Small intestine (tissue), 7 donors: Measurements from ENCODE around the gene MCF2L2. TPM values are rescaled to one million over a fixed set of nuclear protein-coding genes. Genes with fewer than 3 reads are reported as not detected.
A peak's percentile ranks its signal among the peaks of the same experiment; 100 is the strongest.
"Not testable (repeated sequence)": the region's sequence is repeated elsewhere in the genome, so short reads cannot be mapped to it uniquely, and the experiment has no call there.

Source experiments
- DNase-seq, 2 donors: peaks; one replicate each; pipeline versions ENCODE4 v3.0.0 to v3.0.0-alpha.2; 2013
- FAIRE-seq: peaks from 2 replicates; lab custom pipeline; 2012; peaks lifted over from hg19 to GRCh38; lab: Jason Lieb, UNC
- H3K27ac ChIP-seq, 3 donors: one replicate each; pipeline ENCODE4 v1.5.1; 2013; ENCODE audit warnings: low read length in 2 of 3, mild to moderate bottlenecking in 2 of 3, control low read depth in 1 of 3, inconsistent platforms in 1 of 3, low read depth in 1 of 3, moderate library complexity in 1 of 3
- H3K27me3 ChIP-seq, 3 donors: one replicate each; pipeline ENCODE4 v1.6.1; 2013; ENCODE audit warnings: low read length in 3 of 3, inconsistent platforms in 1 of 3; ENCODE audit not compliant: control insufficient read depth in 3 of 3, insufficient read depth in 3 of 3
- H3K36me3 ChIP-seq, 3 donors: one replicate each; pipeline ENCODE4 v1.6.1; 2013; ENCODE audit warnings: low read length in 3 of 3, inconsistent platforms in 1 of 3, low read depth in 1 of 3, mild to moderate bottlenecking in 1 of 3, moderate library complexity in 1 of 3; ENCODE audit not compliant: control insufficient read depth in 3 of 3, insufficient read depth in 2 of 3
- H3K4me1 ChIP-seq, 3 donors: one replicate each; pipeline ENCODE4 v1.6.1; 2013; ENCODE audit warnings: low read length in 2 of 3, inconsistent platforms in 1 of 3, low read depth in 1 of 3, mild to moderate bottlenecking in 1 of 3, moderate library complexity in 1 of 3; ENCODE audit not compliant: control insufficient read depth in 3 of 3, insufficient read depth in 2 of 3
- H3K4me3 ChIP-seq, 3 donors: one replicate each; pipeline ENCODE4 v1.5.1; 2013; ENCODE audit warnings: low read length in 3 of 3, control low read depth in 1 of 3, inconsistent platforms in 1 of 3, low read depth in 1 of 3, mild to moderate bottlenecking in 1 of 3, moderate library complexity in 1 of 3
- H3K9me3 ChIP-seq, 2 donors: one replicate each; pipeline ENCODE4 v1.6.1; 2013; ENCODE audit warnings: low read depth in 1 of 2, low read length in 1 of 2; ENCODE audit not compliant: control insufficient read depth in 2 of 2, insufficient read depth in 1 of 2
- WGBS, 3 donors: extraction: QIAGEN DNeasy Blood & Tissue Kit; methylation state at CpG; one replicate each; pipeline ENCODE4 v1.1.7; 2013; 5-methylcytosine and 5-hydroxymethylcytosine counted together
- polyA plus RNA-seq, 4 donors: library from polyadenylated mRNA; stranded (reverse) in 3 of 4; unstranded in 1 of 4; fragments of 200-250 nt in 3 of 4; fragments of 120-200 nt in 1 of 4; gene quantifications; one replicate each; pipeline versions ENCODE4 v1.2.1 to v1.2.3, GENCODE V29; 2013
- donor health status: healthy with polysubstance abuse.
- donor health status: control.
- donor health status: control.
- donor health status: Bipolar disorder and iron deficiency.
- donor health status: healthy.

Gene MCF2L2
- polyA plus RNA-seq, 4 donors: 1.1 to 1.3 (median 1.2) TPM; not detected in 1

DNA sequence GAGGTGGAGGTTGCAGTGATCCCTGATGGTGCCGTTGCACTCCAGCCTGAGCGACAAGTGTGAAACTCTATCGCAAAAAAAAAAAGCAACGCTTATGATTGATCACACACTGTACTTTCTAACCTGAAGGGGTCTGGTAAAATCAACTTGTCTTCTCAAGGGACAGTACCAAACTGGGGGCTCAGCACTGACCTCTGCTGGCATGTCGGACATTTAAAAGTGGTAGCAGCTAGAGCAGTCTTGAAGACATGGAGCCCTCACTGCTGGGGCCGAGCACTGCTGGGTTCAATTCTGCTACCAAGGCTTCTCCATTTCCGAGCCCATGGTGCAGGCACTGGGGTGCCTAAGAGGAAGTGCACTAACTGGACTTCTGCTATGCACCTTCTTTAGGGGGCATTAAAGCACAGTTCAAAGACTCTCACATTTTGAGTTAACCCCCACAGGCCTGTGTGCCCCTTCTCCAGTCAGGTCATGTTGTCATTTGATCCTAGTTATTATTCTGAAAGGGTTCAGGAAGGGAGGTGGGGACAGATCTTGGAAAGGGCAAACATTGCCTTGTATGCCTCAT, 239.4 kb downstream of the MCF2L2 start:
- Histone ChIP-seq H3K27ac (no peak overlapping the region), H3K36me3 (no peaks in the 10 kb centered on the region), H3K4me3 (no peak overlapping the region), H3K9me3 (no peaks in the 10 kb centered on the region), H3K27me3 (no peaks in the 10 kb centered on the region), H3K4me1 (peaks cover 0 to 12% (median 3%) of the 10 kb centered on the region in 3 donors)
- WGBS, 3 donors: 83 to 92% (median 83%) methylated on average over 7 of the region's 7 CpGs
- DNase-seq (peak in 1 of 2 donors; percentile 42), FAIRE-seq (no peak)

DNA sequence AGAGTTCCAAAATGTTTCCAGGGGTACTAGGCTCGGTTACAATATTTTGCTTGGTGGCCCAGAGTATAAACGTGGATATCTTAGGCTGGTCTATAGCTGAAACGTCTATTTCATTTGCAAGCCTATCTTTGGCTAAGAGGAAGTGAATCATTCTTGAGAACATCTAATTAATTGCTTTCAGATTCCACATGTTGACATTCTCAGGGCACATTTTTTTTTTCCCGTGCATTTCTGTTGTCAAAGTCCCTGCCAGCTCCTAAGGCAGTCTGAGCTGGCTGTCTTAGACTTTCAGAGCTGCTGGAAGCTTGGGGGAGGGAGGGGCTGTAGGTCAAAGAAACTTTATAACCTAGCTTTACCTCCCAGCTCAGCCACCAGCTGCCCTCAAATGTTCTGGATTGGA, 242.7 kb downstream of the MCF2L2 start:
- no peak overlapping the region for H3K4me3 ChIP-seq
- 13 to 26% (median 22%) methylated on average over 4 of the region's 4 CpGs for WGBS, 3 donors
- H3K27me3 ChIP-seq: peaks cover 0 to 9% (median 0%) of the 10 kb centered on the region in 3 donors
- FAIRE-seq: no peak
- H3K4me1 ChIP-seq: peaks cover 0 to 7% (median 3%) of the 10 kb centered on the region in 3 donors
- H3K27ac ChIP-seq: peak overlapping the region; percentile 27 to 56 (median 47)
- H3K9me3 ChIP-seq: no peaks in the 10 kb centered on the region
- no peaks in the 10 kb centered on the region for H3K36me3 ChIP-seq
- DNase-seq: peak; percentile 65 to 89

- Histone ChIP-seq H3K27ac (no peak overlapping the region), H3K9me3 (no peaks in the 10 kb centered on the region), H3K36me3 (no peaks in the 10 kb centered on the region), H3K27me3 (peaks cover 0 to 34% (median 0%) of the 10 kb centered on the region in 3 donors), H3K4me3 (no peak overlapping the region), H3K4me1 (peaks cover 0 to 20% (median 6%) of the 10 kb centered on the region in 3 donors)
- no peak for FAIRE-seq
- WGBS, 3 donors: 79 to 86% (median 81%) methylated on average over 5 of the region's 5 CpGs
- no peak for DNase-seq
These were observed 245.4 kb downstream of the MCF2L2 start for GRCh38 chr3:183182732-183183610.

DNA sequence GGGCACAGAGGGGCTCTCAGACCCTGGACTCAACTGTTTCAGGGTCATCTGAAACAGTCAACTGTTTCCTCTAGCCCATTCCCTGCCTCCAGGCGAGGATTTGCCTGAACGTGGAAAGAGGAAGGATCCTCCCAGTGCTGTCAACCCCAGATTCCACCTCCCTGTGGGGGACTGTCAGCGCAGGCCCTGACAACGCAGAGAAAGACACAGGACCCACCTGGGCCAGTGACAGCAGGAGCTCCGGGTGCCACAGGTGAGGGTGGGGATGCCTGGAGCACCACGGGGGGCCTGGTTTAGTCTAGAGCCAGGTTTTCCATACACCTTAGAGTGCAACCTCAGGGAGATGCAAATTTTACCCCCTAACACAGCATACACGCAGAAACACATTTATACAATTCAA, 246.3 kb downstream of the MCF2L2 start:
- Histone ChIP-seq H3K4me3 (no peak overlapping the region), H3K36me3 (no peaks in the 10 kb centered on the region), H3K9me3 (no peaks in the 10 kb centered on the region), H3K4me1 (peaks cover 0 to 20% (median 6%) of the 10 kb centered on the region in 3 donors), H3K27me3 (peaks cover 0 to 37% (median 0%) of the 10 kb centered on the region in 3 donors), H3K27ac (no peak overlapping the region)
- no peak for FAIRE-seq
- DNase-seq: no peak
- WGBS, 3 donors: 80 to 86% (median 82%) methylated on average over 7 of the region's 7 CpGs

- Histone ChIP-seq H3K27ac (no peak overlapping the region), H3K27me3 (peaks cover 0 to 39% (median 2%) of the 10 kb centered on the region in 3 donors)
- no peak for FAIRE-seq
These were observed 246.8 kb downstream of the MCF2L2 start for GRCh38 chr3:183181606-183182005.

GRCh38 chr3:183180784-183181295, 247.6 kb downstream of the MCF2L2 start:
- WGBS, 3 donors: 79 to 88% (median 82%) methylated on average over 10 to 11 of the region's 11 CpGs
- Histone ChIP-seq H3K27ac (no peak overlapping the region), H3K4me1 (peaks cover 0 to 20% (median 4%) of the 10 kb centered on the region in 3 donors), H3K9me3 (no peaks in the 10 kb centered on the region), H3K27me3 (peaks cover 0 to 45% (median 5%) of the 10 kb centered on the region in 3 donors), H3K4me3 (no peak overlapping the region), H3K36me3 (no peaks in the 10 kb centered on the region)
- FAIRE-seq: no peak
- DNase-seq: no peak

More at GRCh38 chr3:183181606-183182005, 246.8 kb downstream of the MCF2L2 start:
- Histone ChIP-seq H3K36me3 (no peaks in the 10 kb centered on the region), H3K4me3 (no peak overlapping the region), H3K4me1 (peaks cover 0 to 20% (median 6%) of the 10 kb centered on the region in 3 donors), H3K9me3 (no peaks in the 10 kb centered on the region)
- no peak for DNase-seq
- WGBS, 3 donors: 90 to 95% (median 92%) methylated on average over 5 of the region's 5 CpGs

- no peak overlapping the region for H3K4me3 ChIP-seq
- no peak for FAIRE-seq
These were observed 248.2 kb downstream of the MCF2L2 start for GRCh38 chr3:183180110-183180783.

DNA sequence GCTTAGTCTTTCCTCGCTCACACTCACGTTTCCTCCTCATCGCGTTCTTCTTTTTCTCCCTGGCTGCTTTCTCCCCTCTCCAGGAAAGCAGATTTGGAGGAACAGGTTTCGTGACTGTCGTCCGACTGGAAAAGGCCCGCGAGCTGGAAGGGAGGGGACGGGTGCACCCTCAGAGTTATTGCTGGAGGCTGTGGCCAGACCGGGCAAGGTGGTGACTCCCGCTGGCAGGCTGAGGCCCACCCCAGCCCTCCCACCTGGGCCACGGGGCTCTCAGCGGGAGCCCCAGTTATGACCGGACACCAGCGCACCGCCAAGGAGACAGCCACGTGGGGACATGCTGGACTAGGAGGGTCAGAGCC, 248.9 kb downstream of the MCF2L2 start:
- 4 to 10% (median 8%) methylated on average over 16 to 18 of the region's 18 CpGs for WGBS, 3 donors
- peaks cover 0 to 13% (median 3%) of the 10 kb centered on the region in 3 donors for H3K4me1 ChIP-seq
- H3K4me3 ChIP-seq: peak overlapping the region in 2 of 3 donors; percentile 1 to 50
- H3K27me3 ChIP-seq: peaks cover 0 to 56% (median 9%) of the 10 kb centered on the region in 3 donors
- H3K9me3 ChIP-seq, H3K27ac ChIP-seq, DNase-seq, H3K36me3 ChIP-seq, FAIRE-seq: not testable (repeated sequence)

More at GRCh38 chr3:183180110-183180783, 248.2 kb downstream of the MCF2L2 start:
- peaks cover 0 to 51% (median 5%) of the 10 kb centered on the region in 3 donors for H3K27me3 ChIP-seq
- peaks cover 0 to 16% (median 3%) of the 10 kb centered on the region in 3 donors for H3K4me1 ChIP-seq
- peak in 1 of 2 donors; percentile 22 for DNase-seq
- 36 to 41% (median 36%) methylated on average over 12 of the region's 12 CpGs for WGBS, 3 donors
- H3K27ac ChIP-seq: no peak overlapping the region
- H3K36me3 ChIP-seq: no peaks in the 10 kb centered on the region
- H3K9me3 ChIP-seq: no peaks in the 10 kb centered on the region
